Measurements from ENCODE around the gene ZNHIT1.

Gene ZNHIT1

GRCh38 chr7:101235522-101235921, 17.6 kb downstream of the ZNHIT1 start:
- TF ChIP-seq CTCF (IDR thresholded peaks at IDR 0.05): no peak
- TF ChIP-seq ZFX (IDR thresholded peaks at IDR 0.05; ENCODE audit: borderline replicate concordance): no peak
- no peak overlapping the region for H3K27ac ChIP-seq

DNA sequence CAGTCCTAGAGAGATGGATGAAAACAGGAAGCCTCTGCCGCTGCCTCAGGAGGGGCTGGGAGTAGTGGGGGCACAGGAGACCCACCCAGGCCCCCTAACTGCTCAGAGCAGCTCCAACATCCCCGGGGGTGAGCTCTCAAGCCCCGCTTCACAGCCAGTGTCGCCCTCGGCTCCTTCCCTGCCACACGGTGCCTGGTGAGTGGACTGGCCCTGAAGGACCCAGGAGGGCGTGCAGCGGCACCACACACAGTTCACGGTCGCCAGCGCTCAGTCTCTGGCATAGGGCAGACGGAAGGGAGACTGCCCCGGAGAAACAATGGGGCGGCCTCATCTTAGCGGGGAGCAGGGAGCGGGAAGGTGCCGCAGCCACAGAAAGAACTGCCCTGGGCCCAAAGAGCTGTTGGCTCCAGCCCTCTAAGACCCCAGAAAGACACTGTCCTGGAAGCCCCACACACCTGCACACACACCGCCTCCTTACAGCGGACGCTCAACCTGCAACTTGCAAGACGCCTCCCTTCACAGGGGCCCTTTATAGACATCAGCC, 18.4 kb downstream of the ZNHIT1 start:
- H3K27ac ChIP-seq: no peak overlapping the region

DNA sequence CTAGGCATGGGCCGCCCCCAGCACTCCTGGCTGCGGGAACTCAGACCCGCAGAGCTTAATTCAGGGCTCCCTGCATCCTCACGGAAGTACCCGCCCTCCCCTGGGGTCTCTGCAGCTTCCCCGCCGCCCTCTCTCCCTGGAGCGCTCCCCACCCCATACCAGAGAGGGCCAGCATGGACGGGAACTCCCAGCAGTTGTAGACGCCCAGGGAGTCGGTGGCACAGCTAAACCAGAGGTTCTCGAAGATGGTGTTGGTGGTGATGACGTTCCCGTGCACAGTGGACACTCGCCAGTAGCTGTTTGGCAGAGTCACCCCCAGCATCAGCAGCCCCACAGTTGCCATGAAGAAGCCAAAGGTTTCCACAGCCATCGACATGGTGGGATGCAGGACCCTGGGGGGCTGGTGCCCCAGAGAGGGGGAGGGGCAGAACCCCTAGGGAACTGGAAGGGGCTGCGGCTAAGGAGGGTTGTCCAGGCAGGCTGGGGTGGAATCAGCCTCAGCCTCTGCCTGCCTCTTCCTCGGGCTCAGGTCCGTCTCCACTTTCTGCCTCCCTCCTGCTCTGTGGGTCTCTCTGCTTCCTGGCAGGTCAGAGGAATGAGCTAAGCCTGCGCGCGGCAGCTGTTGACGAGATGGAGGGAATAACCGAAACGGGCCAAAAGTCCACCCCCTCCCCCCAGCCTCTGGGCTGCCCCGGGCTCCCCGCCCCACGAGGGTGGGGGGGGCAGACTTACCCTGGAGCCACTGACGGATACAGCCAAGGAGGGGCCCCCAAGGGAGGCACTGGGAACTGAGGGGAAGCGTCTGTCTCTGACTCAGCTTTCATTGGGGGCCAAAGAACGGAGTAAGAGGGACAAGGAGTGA, 19.5 kb downstream of the ZNHIT1 start, which contains the start of gene CLDN15:
TSS of gene CLDN15 (minus strand) at position 597 of the 862 bp plus-strand sequence. CDS start at position 376, 221 bp downstream.
- TF ChIP-seq ZFX (IDR thresholded peaks at IDR 0.05; ENCODE audit: borderline replicate concordance): no peak
- no peak for TF ChIP-seq CTCF (IDR thresholded peaks at IDR 0.05)
- H3K27ac ChIP-seq: no peak within 1 kb of the TSS

More for the DNA sequence above, 18.4 kb downstream of the ZNHIT1 start:
- TF ChIP-seq CTCF (IDR thresholded peaks at IDR 0.05) (no peak), ZFX (IDR thresholded peaks at IDR 0.05; ENCODE audit: borderline replicate concordance) (no peak)

DNA sequence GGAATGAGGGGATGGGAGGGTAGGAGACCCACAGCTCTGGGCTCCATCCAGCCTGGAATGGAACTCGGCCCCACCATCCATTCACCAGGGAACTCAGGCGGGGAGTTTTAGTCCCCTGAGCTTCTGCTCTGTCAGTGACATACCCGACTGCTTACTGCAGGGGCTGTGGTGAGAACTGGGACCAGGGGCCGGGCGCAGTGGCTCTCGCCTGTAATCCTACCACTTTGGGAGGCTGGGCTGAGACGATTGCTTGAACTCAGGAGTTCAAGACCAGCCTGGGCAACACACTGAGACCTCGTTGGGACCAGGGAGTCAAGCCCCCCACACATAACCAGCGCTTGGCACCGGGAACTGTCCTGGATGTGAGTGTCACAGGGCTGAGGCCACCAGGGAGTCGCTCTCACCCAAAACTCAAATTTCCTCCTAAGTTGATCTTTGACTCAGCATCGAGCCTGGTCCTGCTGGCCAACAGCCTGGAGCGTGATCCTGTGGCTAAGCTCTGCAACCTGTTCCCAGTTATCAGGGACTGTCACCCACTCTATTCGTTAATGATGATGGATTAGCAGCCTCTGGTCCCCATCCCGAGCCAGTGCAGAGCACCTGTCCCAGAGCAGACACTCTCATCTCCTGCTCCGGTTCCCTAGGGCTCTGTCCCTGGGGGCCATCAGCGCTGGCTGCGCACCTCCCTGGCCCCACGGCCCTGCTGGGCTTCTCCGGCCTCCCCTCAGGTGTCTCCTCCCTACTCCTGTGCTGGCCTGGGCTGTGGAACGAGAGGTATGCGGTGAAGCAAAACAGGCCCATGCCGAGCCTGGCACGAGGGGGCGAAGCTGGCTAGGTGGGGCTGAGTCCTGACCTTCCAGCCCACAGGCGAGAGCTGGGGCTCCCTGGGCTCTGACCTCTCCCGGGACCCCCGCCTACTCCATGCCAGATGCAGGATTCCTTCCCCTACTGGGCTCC, 20.5 kb downstream of the ZNHIT1 start:
- TF ChIP-seq ZFX (IDR thresholded peaks at IDR 0.05; ENCODE audit: borderline replicate concordance): no peak
- no peak for TF ChIP-seq CTCF (IDR thresholded peaks at IDR 0.05)
- H3K27ac ChIP-seq: no peak overlapping the region

DNA sequence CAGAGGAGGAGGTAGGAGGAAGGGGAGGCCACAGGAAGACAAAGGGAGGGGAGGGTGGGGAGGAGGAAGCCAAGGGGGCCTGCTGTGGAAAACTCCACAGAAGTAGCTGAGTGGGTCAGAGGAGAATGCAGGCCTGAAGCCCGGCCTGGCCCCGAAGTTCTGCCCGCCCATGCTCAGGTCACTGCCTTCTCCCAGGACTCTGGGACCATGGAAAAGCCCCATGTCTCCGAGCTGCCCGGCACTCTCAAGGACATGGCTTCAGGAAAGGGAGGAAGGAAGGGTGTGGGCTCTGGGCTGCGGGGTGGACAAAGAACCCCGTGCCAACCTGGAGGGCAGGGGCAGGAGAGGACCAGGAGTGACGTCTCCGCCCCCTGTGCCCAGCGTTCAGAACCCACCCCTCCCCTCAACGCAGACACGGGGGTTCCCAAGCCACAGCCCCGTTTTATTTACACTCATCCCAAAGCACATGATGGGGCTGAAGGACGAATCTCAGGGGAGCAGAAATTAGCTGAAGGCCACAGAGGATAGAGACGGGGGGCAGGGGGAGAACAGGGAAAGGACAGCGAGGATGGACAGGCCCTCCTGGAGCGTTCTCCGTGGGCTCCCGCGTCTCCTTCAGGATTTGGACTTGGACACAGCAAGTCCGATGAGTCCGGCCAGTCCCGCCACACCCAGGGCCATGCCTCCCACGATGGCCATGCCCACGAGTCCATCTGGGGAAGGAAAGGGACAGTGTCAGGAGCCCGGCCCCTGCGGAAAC, 21.4 kb downstream of the ZNHIT1 start:
- TF ChIP-seq CTCF (IDR thresholded peaks at IDR 0.05): no peak
- no peak for TF ChIP-seq ZFX (IDR thresholded peaks at IDR 0.05; ENCODE audit: borderline replicate concordance)
- H3K27ac ChIP-seq: no peak overlapping the region

DNA sequence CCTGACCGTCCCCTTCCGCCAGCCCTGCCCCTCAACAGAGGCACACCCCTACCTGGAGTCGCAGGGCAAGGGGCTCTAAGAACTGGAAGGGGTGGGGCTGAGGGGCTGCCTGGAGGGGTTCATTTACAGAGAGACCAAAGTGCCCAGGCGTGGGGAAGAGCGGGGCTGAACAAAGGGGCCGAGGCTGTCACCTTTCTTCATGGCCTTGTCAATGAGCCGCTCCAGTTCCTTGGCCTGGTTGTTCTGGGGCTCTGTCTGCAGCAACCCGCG, 21.9 kb downstream of the ZNHIT1 start:
- TF ChIP-seq CTCF (IDR thresholded peaks at IDR 0.05) (no peak), ZFX (IDR thresholded peaks at IDR 0.05; ENCODE audit: borderline replicate concordance) (no peak)
- no peak overlapping the region for H3K27ac ChIP-seq
